ENCODE measurements around the gene HACD4. TPM values are rescaled to one million over a fixed set of nuclear protein-coding genes. Genes with fewer than 3 reads are reported as not detected.

HACD4 gene
- total and polyA plus RNA-seq, 9 donors, result 2.6 to 5.2 (median 3.7) TPM

DNA sequence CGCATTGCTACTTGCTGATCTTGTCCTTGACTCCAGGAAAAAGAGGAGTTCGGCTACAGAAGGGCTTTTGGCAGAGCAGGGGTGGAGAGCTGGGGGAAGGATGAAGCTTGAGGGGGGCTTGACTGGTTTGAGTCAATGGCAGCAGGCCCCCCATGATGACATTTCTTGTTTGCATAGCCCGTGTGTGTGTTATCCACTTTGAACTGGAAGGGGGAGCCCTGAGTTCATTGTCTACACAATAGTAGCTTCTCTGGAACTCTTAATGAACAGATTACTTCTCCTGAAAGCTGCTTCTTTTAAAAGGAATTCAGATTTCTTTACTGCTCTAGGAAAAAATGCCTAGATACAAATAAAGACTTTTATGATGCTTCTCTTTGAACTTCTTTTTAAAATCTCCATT is 44.0 kb upstream of the HACD4 start:
- TF ChIP-seq, protein P1, sequence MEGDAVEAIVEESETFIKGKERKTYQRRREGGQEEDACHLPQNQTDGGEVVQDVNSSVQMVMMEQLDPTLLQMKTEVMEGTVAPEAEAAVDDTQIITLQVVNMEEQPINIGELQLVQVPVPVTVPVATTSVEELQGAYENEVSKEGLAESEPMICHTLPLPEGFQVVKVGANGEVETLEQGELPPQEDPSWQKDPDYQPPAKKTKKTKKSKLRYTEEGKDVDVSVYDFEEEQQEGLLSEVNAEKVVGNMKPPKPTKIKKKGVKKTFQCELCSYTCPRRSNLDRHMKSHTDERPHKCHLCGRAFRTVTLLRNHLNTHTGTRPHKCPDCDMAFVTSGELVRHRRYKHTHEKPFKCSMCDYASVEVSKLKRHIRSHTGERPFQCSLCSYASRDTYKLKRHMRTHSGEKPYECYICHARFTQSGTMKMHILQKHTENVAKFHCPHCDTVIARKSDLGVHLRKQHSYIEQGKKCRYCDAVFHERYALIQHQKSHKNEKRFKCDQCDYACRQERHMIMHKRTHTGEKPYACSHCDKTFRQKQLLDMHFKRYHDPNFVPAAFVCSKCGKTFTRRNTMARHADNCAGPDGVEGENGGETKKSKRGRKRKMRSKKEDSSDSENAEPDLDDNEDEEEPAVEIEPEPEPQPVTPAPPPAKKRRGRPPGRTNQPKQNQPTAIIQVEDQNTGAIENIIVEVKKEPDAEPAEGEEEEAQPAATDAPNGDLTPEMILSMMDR (IDR thresholded peaks at IDR 0.05), result no peak
- TF ChIP-seq EP300 (IDR thresholded peaks at IDR 0.05) (no peak), POLR2A (IDR thresholded peaks at IDR 0.05) (no peak)
- Histone ChIP-seq H3K27me3 (no peaks in the 10 kb centered on the region), H3K4me3 (no peak overlapping the region), H3K27ac (no peak overlapping the region), H3K4me1 (ENCODE audit: insufficient read depth) (no peaks in the 10 kb centered on the region), H3K9me3 (no peaks in the 10 kb centered on the region), H3K36me3 (no peaks in the 10 kb centered on the region)
- intact Hi-C loops (cut with DNase I), result no loop called here
- WGBS, 3 donors, result 38 to 41% (median 40%) methylated on average over 3 of the region's 3 CpGs
- DNase-seq, result no peak

DNA sequence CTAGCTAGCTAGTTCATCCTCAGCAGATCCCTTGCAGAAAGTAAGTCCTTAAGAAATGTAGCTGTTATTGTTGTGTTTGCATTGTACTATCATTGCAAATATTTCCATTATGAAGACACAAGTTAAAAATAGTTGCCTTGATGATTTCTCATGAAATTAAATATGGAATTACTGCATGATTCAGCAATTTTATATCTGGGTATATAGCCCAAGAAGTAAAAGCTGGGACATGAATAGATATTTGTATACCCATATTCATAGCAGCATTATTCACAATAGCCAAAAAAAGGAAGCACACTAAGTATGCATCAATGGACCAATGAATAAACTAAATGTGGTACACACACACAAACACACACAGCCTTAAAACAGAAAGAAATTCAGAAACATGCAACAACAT is 39.5 kb upstream of the HACD4 start:
- no peak for DNase-seq
- Histone ChIP-seq H3K4me1 (ENCODE audit: insufficient read depth) (no peaks in the 10 kb centered on the region), H3K4me3 (no peak overlapping the region), H3K9me3 (no peaks in the 10 kb centered on the region), H3K27ac (no peak overlapping the region), H3K36me3 (no peaks in the 10 kb centered on the region), H3K27me3 (no peaks in the 10 kb centered on the region)
- TF ChIP-seq EP300 (IDR thresholded peaks at IDR 0.05) (no peak), POLR2A (IDR thresholded peaks at IDR 0.05) (no peak)
- TF ChIP-seq, protein P1 (IDR thresholded peaks at IDR 0.05), result no peak
- intact Hi-C loops (cut with DNase I), result no loop called here

DNA sequence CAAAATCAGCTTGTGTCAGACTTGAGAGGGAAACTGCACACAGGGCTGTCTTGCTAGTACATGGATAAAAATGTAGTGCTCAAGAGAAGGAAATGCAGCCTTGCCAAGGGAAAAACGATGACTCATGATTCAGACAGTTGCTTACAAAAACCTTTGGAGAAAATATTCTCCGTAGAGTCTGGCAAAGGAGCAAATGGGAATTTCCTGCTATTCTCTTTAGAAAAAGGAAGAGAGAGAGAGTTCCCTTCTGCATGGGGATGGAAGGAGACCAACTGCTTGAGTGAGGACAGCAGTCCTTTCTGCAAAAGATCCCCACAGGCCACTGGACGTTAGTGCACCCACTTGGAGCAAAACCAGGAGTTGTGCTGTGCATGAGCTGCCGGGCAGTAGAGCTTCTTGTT is 38.7 kb upstream of the HACD4 start:
- Histone ChIP-seq H3K4me1 (ENCODE audit: insufficient read depth) (no peaks in the 10 kb centered on the region), H3K27me3 (no peaks in the 10 kb centered on the region), H3K9me3 (no peaks in the 10 kb centered on the region), H3K4me3 (no peak overlapping the region), H3K36me3 (no peaks in the 10 kb centered on the region), H3K27ac (no peak overlapping the region)
- WGBS, 3 donors, result 0 to 2% (median 1%) methylated on average over 4 of the region's 4 CpGs
- DNase-seq, result peak; percentile 31 to 49 (median 41)
- TF ChIP-seq EP300 (IDR thresholded peaks at IDR 0.05) (no peak), POLR2A (IDR thresholded peaks at IDR 0.05) (no peak)
- TF ChIP-seq, protein P1 (IDR thresholded peaks at IDR 0.05), result peak in 1 of 3 donors; percentile 17
- intact Hi-C loops (cut with DNase I), result no loop called here

DNA sequence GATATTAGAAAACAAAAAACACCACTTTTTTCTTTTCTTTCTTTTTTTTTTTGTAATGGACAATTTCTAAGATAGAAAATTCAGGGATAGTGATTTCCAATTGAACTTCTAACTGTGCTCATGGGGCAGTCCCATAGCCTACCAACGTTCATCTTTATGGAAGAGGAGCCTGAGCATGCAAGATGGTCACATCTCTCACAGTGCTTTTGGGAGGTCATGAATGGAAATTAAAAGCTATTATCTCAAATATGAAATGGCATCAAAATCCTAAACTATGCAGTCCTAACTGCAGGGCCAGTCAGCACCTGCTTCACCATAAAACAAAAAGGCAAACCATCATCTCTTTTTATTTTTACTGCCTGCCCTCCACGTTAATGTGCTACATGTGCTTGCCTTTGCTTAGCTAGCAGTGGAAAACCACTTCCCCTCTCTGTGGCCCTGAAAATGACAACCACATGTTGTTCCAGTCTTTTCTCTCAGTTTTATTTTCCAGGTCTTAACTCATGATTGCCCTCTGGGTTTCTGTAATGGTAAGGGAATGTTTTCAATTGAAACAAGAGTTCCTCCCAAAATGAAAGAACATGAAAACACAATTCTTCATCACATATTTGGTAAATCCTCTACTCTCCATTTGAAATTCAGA is 29.6 kb upstream of the HACD4 start:
- Histone ChIP-seq H3K36me3 (no peaks in the 10 kb centered on the region), H3K27me3 (no peaks in the 10 kb centered on the region), H3K4me3 (no peak overlapping the region), H3K4me1 (ENCODE audit: insufficient read depth) (no peaks in the 10 kb centered on the region), H3K27ac (no peak overlapping the region), H3K9me3 (no peaks in the 10 kb centered on the region)
- DNase-seq, result no peak
- WGBS, 3 donors, result 44 to 65% (median 62%) methylated on average over 2 of the region's 2 CpGs
- intact Hi-C loops (cut with DNase I), result no loop called here
- TF ChIP-seq EP300 (IDR thresholded peaks at IDR 0.05) (no peak), POLR2A (IDR thresholded peaks at IDR 0.05) (no peak)
- TF ChIP-seq, protein P1 (IDR thresholded peaks at IDR 0.05), result no peak

Measured in ovary (tissue), 9 donors.